Measurements from ENCODE around the gene TOB1.

Gene TOB1

DNA sequence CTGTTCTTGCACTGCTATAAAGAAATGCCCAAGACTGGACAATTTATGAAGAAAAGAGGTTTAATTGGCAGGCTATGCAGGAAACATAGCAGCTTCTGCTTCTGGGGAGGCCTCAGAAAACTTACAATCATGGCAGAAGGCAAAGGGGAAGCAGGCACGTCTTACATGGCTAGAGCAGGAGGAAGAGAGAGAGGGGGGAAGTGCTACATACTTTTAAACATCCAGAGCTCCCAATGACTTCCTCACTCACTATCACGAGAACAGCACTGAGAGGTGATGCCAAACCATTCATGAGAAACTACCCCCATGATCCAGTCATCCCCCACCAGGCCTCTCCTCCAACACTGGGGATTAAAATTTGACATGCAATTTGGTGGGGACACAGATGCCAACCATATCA is 17.4 kb downstream of the TOB1 start:
- DNase-seq (ENCODE audit: extremely low read depth in 1 of 2, low read depth in 1 of 2), result no peak

DNA sequence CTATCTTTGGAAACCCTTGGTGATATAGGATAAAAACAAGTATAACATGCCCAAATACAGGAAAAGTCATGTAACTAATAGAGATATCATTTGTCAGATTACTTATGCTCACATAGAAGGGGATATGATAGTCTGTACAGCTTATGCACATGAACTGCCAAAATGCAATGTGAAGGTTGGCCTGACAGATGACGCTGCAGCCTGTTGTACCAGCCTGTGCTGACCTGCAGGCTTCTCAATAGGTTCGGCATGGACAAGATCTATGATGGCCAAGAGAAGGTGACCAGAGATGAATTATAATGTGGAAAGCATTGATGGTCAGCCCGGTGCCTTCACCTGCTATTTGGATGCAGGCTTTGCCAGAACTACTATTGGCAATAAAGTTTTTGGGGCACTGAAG is 18.1 kb downstream of the TOB1 start:
- DNase-seq (ENCODE audit: extremely low read depth in 1 of 2, low read depth in 1 of 2), result no peak

DNA sequence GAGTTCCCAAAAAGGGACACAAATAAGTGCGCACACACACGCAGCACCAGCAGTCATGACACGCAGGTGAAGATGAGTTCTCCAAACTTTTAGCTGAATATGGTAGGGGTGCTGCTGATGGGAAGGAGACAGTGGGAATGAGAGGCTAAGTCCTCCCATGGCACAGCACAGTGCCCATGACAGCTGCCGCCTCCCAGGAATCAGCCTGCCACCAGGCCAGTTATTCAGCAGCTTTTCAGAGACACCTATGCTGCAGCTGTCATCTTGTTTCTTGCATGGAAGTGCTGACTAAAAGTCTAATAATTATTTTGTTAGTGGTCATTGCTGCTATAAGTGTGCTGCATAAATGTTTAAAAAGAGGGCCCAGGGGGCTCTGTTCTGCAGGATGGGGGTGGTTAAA is 18.6 kb downstream of the TOB1 start:
- DNase-seq (ENCODE audit: extremely low read depth in 1 of 2, low read depth in 1 of 2), result no peak

GRCh38 chr17:50845240-50846147 is 20.7 kb downstream of the TOB1 start:
- no peak for DNase-seq (ENCODE audit: extremely low read depth in 1 of 2, low read depth in 1 of 2)

GRCh38 chr17:50844117-50844700 is 21.9 kb downstream of the TOB1 start:
- no peak for DNase-seq (ENCODE audit: extremely low read depth in 1 of 2, low read depth in 1 of 2)

DNA sequence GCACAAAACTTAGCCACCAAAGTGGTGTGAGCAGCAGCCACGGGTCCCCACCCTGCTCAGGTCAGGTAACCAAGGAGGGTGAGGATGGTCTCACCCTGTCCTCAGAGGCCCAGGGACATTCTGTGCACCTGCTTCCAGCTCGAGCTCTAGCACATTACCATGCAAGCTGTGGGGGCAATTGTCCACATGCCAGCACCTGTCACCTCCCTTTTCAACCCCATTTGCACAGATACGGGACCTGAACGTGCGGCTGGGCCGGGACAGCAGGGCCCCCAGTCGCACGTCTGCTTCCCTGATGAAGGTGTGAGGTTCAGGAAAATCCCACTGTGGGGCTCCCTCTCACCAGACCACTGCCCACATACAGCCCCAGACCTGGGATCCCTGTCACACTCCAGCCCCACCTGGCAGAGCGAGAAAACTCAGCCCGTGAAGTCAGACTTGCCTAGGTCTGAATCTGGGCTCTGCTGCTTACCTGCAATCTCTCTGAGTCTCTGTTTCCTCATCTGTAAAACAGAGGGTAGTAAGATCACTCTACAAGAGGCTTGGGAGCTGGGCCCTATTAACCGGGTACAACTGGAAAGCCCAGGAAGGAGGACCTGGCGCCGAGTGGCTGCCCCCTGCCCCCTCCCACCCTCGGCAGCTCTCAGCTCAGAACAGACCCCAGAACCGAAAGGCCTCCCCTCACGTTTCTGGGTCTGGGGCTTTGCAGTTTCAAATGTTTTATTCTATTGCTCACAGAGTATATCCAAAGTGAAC is 22.8 kb downstream of the TOB1 start:
- no peak for DNase-seq (ENCODE audit: extremely low read depth in 1 of 2, low read depth in 1 of 2)

DNA sequence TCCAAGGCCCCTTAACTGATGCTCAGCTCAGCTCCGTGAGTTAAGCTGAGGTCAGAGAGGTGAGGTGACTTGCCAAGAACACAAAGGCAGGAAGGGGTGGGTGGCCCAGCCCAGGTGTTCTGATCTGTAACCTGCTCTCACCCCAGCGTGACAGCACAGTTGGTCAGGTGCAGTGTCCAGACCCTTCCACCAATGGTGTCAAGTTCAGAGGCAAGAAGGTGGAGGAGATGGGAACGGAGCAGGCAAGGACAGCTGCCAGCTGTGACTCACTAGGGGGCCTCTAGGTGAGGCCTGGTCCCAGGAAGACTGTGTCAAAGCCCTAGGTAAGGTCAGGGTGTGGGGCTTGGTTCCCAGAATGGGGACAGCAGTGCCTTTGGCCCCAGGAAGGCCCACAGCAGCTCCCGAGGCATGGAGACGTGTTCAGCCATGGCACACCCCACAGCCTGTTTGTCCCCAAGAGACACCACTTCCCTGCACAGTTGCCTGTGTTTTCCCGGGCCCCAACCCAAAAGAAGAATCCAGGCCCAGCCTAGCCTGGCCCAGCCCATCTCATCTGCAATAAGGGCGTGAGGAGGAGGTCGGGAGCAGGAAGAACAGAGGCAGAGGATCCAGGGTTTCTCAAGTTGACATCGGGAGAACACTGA is 23.5 kb downstream of the TOB1 start:
- no peak for DNase-seq (ENCODE audit: extremely low read depth in 1 of 2, low read depth in 1 of 2)

- DNase-seq (ENCODE audit: extremely low read depth in 1 of 2, low read depth in 1 of 2), result peak in 1 of 2 donors; percentile 29
These were observed 24.2 kb downstream of the TOB1 start for GRCh38 chr17:50841949-50842354.

DNA sequence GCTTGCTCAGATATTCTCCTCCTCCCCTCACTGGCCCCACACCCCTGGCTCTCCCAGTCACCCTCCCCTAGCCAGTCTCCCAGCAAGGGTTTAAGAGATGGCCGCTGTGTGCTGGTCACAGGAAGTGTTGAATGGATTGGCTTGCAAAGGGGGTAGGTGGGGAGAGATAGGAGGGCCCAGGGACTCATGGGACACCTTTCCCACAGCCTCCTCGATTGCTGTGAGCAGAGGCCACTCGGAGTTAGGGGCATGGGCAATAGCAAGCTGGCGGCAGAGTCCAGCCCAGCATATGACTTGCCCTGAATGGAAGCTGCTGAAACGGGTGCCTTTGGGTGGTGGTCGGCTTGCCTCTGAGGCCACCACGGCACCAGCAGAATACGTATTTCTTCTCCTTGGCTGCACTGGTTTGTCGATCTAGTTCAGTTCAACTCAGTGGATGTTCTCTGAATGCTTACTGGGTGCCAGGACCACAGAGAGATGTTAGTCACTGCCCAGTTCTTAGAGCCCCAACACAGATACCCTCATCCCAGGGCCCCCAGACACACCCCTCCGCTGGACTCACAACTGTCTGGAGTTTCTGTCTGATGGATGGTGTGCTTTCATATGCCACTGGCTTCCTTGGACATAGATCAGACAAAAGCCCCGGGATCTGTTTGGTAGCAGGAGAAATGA is 24.7 kb downstream of the TOB1 start:
- DNase-seq (ENCODE audit: extremely low read depth in 1 of 2, low read depth in 1 of 2), result no peak

- DNase-seq (ENCODE audit: extremely low read depth in 1 of 2, low read depth in 1 of 2), result no peak
These were observed 25.8 kb downstream of the TOB1 start for GRCh38 chr17:50840311-50840851.

GRCh38 chr17:50839591-50840310 is 26.4 kb downstream of the TOB1 start:
- DNase-seq (ENCODE audit: extremely low read depth in 1 of 2, low read depth in 1 of 2), result no peak

DNA sequence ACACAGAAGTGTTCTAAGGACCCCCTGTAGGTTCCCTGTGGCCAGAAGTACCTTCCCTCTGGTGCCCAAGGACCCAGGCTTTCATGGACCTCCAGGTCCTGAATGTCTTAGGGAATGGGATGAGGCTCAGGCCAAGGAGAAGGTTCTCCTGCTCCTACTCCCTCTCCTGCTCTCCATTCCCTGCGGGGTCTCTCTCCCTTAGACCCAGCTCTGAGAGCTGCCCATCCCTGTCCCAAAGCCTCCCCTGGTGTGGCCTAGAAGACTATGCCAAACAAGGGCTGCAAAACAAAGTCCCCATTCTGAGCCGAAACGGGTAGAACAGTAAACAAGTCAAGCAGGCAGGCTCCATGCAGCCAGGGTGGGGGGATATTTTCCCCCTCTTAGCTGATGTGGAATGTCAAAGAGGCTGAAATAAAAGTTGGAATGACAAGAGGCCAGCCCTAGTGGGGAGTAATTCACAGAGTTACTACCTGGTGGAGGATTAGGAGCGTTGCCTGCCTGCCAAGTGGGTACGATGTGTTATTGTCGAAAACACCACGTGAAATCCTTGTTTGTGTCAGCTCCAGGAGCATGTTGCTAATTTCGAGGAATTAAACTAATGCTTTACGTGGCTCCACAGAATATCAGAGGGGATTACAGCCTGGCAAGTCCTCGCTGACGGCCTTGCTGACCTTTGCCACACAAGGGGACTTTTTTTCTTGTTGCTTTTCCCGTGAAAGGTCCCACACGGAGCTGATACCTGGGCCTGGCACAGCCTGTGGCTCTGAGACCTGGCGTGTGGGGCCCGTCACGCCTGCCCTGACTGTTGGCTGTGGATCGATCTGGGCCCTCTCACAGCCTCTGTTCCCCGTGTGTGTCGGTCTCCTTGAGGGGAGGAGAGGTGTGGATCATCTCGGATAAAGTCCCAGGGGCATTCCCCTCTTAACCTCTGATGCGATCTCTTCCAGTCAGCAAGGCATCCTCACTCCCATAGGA is 27.9 kb downstream of the TOB1 start:
- DNase-seq (ENCODE audit: extremely low read depth in 1 of 2, low read depth in 1 of 2), result no peak

DNA sequence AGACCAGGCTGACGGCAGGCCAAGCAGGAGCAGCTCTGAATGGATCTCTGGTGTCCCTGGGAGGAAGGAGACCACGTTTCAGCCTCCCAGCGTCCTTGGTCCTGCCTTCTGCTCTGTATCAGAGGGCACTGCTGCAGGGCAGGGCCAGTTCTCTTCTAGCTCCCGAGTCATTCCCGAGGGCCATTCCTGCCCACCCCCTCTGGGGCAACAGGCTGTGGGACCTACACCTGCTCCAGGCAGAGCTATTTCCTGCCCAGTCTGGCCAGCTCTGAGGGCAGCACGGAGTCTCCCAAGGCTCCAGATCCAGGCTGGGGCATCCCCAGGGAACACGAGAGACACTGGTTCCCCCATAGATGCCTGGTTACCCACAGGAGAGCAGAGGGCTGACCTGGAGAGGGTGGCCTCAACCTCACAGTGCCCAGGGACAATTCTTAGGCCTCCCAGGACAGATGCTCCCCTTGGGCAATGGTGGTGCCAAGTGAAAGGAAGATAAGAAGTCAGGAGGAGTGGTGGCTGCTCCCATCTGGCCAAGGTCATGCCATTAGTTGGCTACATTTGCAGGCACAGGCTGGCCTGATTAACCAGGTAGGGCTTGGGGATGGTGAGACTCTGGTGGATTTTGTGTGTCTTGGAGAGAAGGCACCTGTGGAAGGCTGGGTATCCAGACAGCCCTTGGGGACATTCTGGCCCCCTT is 28.7 kb downstream of the TOB1 start:
- no peak for DNase-seq (ENCODE audit: extremely low read depth in 1 of 2, low read depth in 1 of 2)

- DNase-seq (ENCODE audit: extremely low read depth in 1 of 2, low read depth in 1 of 2), result no peak
These were observed 29.3 kb downstream of the TOB1 start for GRCh38 chr17:50836826-50837225.

DNA sequence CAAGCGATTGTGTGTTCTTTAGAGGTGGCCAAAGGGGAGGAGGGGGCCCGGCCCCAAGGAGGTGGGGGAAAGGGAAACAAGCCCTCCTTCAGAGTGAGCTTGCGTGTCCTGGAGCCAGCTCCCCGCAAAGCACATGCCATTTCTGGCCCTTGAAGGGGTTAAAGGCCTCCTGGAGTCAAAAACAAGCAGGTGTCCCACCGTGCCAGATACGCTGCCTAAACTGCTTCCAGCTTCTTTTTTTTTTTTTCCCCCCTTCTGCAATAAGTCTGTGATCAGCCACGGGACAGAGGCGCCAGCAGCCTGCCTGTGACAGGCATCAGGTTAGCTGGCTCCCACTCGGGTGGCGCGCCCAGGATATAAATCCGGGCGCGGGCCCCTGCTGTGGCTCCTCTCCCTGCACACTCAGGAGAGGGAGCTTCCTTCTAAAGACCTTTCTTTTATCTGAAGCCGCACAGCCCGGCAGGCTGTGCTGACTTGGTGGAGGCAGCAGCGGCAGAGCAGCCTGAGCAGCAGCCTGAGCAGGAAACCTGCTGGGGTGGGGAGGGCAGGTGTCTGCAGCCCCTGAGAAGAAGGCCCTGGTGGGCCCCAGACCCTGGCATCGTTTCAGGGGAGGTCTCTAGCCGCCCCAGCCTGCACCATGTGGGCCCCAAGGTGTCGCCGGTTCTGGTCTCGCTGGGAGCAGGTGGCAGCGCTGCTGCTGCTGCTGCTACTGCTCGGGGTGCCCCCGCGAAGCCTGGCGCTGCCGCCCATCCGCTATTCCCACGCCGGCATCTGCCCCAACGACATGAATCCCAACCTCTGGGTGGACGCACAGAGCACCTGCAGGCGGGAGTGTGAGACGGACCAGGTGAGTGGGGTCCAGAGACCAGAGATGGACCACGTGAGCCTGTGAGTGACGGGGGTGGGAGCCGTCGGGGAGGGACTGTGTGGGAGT is 30.6 kb downstream of the TOB1 start, which contains the start of gene WFIKKN2:
Gene WFIKKN2, plus strand, starts transcription at position 286 of the 934 bp plus-strand sequence. Its CDS starts 352 bp downstream, at position 638.
- DNase-seq (ENCODE audit: extremely low read depth in 1 of 2, low read depth in 1 of 2), result no peak

GRCh38 chr17:50834429-50835300 is 31.5 kb downstream of the TOB1 start:
- no peak for DNase-seq (ENCODE audit: extremely low read depth in 1 of 2, low read depth in 1 of 2)
